Stimulated activated CD4-positive, alpha-beta T cell treated with anti-CD3 and anti-CD28 coated beads, Interleukin-4, amount 100 ng/mL, for 1 hour (primary cell): ENCODE data around the gene PRLH.
"Not testable (repeated sequence)": the region's sequence is repeated elsewhere in the genome, so short reads cannot be mapped to it uniquely, and the experiment has no call there.

Experiments used
- DNase-seq: peaks from one replicate; pipeline ENCODE4 v3.0.0-alpha.2; 2020

PRLH gene

DNA sequence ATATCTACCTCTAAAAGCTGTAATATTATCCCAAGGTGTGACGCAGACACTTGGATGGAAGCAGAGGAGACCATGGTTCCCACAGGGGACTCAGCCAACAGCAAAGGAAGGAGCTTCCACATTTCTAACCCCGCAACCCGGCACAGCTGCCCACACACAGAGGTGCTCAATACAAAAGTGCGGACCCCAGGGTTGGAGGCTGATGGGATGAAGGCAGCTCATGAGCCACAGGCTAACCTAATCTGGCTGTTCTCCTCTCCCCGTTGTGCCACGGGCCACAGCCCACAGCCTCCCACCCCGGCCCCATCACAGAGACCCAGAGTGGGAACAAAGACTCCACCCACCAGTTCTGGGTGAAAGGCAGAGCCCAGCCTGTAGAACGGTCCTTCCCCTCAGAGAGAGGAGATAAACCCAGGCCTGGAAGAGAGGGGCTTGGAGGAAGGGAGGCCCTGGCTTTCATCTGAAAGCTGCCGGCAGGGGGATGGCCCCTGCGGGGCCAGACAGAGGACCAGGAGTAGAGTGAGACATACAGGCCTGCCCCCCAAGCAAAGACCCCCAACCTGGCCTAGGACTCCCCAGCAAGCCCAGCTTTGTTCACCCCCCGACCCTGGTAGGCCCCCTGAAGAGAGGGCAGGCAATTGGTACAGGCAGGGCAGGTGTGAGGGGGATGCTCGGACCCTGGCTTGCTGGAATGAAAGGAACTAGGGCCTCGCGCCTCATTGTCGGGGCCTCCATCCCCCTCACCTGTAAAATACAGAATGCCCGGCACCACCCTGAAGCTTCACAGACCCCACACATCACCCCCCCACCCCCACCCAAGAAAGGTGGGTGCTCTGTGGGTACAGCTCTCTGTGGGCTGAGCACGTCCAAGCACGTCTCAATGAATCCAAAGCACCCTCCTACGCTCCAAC is 17.3 kb downstream of the PRLH start:
- DNase-seq = no peak

DNA sequence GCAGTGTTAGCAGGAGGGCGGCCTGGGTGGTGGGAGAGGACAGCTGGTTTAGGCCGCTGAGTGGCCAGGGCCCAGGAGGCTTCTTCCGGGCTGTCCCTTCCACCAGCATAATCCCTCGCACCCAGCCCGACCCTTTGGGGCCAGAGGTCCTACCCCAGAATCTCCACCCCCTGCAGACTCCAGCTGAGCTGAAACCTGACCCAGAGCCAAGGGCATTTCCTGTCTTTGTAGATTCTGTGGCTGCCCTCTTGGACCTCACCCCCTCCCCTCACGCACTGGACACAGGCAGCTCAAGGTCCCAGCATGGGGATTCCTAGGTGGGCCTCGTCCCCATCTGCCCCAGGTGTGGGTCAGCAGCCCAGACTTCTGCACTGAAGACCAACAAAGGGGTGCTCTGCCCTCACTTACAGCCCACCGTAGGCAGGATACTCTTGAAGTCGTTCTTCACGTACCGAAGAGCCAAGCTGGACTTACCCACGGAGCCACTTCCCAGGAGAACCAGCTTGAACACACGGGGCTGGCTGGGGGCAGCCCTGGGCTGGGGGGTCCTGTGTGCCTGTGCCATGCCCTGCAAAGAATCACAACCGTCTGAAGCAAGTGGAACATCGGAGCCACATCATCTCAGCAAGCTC is 19.3 kb downstream of the PRLH start:
- no peak for DNase-seq

- no peak for DNase-seq
Measured at GRCh38 chr2:237588044-237588696, 21.8 kb downstream of the PRLH start.

- DNase-seq = no peak
Measured at GRCh38 chr2:237590272-237591140, 24.1 kb downstream of the PRLH start, which contains the start of gene RAB17. Gene RAB17, minus strand, starts transcription at chr2:237590734. Its CDS starts 4,580 bp downstream, at chr2:237586154.

GRCh38 chr2:237591141-237591881 is 24.9 kb downstream of the PRLH start:
- no peak for DNase-seq

DNA sequence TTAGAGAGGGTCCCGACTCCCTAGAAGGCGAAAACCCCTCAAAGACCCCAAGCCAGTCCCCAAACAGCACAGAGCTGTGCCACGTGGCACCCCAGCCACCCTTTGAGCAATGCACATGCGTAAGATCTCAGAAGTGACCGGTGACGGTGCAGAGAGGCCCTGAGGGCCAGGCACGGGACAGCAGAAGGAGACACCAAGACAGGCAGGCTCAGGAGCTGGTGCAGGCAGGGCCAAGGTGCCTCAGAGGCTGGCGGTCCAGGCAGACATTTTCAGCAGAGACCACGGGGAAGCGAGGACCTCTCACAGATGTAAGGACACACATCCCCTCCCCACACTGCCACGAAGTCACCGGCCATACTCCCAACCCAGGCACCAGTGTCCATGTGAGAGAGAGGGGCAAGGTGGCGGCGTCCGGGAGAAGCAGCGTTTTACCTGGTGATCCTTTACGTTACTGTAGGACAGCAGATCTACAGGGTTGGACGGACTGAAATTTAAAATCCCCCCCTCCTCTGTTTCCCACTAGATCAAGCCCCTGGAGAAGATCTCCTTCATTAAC is 26.1 kb downstream of the PRLH start:
- no peak for DNase-seq

- DNase-seq = no peak
Measured at GRCh38 chr2:237593036-237593435, 26.7 kb downstream of the PRLH start.

GRCh38 chr2:237593596-237594320 is 27.4 kb downstream of the PRLH start:
- no peak for DNase-seq

DNA sequence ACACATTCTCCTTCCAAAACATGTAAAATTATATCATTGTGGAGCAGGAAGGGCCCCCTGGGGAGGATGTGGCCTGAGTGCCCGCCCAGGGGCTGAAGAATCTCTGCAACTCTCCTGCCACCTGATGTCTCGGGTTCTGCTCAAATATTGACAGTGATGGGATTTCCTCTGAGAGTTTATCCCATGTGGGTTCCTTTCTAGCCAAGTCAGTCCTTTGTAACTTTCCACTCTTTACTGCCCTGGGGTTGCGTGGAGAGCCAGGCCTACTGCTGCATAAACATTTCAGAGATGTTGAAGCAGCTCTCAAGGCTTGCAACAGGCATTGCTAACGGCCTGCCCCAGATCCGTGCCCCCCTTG is 28.1 kb downstream of the PRLH start:
- DNase-seq = no peak

DNA sequence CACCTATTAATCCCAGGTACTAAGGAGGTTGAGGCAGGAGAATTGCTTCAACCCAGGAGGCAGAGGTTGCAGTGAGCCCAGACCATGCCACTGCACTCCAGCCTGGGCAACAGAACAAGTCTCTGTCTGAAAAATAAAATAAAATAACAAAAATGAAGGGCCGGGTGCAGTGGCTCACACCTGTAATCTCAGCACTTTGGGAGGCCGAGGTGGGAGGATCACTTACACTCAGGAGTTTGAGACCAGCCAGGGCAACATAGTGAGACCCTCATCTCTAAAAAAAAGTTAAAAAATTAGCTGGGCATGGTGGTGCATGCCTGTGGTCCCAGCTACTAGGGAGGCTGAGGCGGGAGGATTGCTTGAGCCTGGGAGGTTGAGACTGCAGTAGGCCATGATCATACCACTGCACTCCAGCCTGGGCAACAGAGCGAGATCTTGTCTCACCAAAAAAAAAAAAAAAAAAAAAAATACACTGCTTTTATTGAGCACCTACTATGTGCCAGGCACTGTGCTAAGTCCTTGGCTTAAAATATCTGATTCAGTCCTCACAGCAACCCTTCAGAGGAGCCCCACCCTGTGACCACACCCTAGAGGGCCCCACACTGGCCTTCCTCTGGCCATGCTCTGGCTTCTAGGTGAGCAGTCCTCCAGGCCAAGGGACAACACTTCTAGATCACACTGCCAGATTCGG is 29.6 kb downstream of the PRLH start:
- DNase-seq = not testable (repeated sequence)

GRCh38 chr2:237596520-237597195 is 30.3 kb downstream of the PRLH start:
- DNase-seq = no peak

GRCh38 chr2:237597196-237598145 is 31.1 kb downstream of the PRLH start:
- no peak for DNase-seq

GRCh38 chr2:237598468-237599208 is 32.3 kb downstream of the PRLH start:
- DNase-seq = no peak

DNA sequence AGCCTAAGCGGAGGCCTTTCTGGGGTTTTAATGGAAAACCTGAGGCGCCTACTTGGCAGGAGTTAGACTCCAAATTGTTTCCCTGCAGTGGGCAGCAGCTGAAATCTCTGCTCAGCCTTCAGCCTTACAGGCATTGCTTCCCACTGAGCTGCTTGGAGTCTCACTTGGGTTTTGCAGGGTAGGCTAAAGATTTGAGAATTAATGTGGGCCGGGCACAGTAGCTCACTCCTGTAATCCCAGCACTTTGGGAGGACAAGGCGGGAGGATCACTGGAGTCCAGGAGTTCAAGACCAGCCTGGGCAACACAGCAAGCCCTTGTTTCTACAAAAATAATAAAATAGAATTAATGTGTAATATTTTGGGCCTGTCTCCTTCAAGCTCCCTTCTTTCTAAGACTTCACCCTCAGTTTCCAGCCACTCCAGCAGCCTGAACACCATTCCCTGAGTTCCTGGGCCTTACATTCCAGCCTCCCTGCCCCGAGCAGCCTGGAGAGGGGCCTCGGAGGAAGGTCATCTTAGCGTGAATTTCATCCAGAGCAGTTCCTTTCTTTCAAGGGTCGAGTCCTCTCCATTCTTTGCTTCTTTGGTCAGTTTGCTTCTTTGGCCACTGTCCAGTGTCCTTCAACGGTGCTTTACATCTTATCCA is 33.2 kb downstream of the PRLH start:
- no peak for DNase-seq

DNA sequence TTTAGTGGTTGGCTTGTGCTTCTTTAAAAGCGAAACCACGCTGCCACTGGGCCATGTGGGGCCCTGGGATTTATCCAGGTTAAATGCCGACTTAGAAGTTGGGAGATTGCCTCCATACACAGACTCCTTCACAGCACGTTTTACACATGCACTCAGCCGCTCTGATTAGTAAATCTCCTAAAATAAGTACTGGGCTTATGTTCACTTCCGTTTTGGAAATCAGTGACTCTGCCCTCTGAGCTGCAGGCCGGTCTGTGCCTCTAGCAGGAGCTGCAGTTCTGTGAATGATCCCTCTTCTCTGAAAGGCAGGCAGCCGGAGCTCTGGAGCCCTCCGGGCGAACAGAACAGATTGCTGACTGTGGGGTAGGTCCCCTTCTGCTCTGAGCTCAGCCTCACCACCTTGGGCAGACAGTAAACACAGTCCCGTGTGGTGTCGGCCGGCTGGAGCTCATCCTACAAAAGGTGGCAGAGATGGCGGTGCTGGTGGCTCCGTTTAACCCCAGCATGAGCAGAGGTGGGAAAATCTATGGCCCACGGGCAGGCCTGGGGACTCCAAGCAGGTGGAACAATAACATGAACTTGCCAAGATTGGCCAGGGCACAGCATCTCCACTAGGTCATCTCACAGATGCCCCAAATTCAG is 34.0 kb downstream of the PRLH start:
- DNase-seq = no peak

- no peak for DNase-seq
Measured at GRCh38 chr2:237601453-237602116, 35.2 kb downstream of the PRLH start.
